H1 (cell line): ENCODE measurements around the gene APP. TPM values are rescaled to one million over a fixed set of nuclear protein-coding genes. Genes with fewer than 3 reads are reported as not detected.

ENCODE experiments used
- CTCF ChIA-PET: fragments of 300-600 bp; sonication (Branson Sonifier 250); formaldehyde crosslinking; loops from one replicate; lab custom pipeline; 2021; ENCODE audit not compliant: partially characterized antibody; lab: Charles Lee
- POLR2A ChIA-PET: fragments of 300-600 bp; sonication (Branson Sonifier 250); formaldehyde crosslinking; loops from one replicate; lab custom pipeline; 2021; ENCODE audit warnings: inconsistent platforms; ENCODE audit not compliant: partially characterized antibody; lab: Charles Lee
- DNase-seq, 2 experiments: peaks; one replicate each; pipeline versions ENCODE4 v3.0.0 to v3.0.0-alpha.2; 2010 to 2022; ENCODE audit warnings: low spot score in 2 of 2, low read depth in 1 of 2, mixed read lengths in 1 of 2
- FAIRE-seq: peaks from 2 replicates; lab custom pipeline; 2011; peaks lifted over from hg19 to GRCh38; lab: Jason Lieb, UNC
- H2AFZ ChIP-seq: 2 replicates; pipeline ENCODE4 v1.8.1; 2012; ENCODE audit warnings: low read length, inconsistent platforms
- H2AK5ac ChIP-seq: 2 replicates; pipeline ENCODE4 v1.6.1; 2013; ENCODE audit warnings: low read depth, low read length
- H2BK120ac ChIP-seq: replicated peaks from 2 replicates; pipeline ENCODE3; 2013; ENCODE audit warnings: low read depth, low read length, inconsistent platforms
- H2BK12ac ChIP-seq: 2 replicates; pipeline ENCODE4 v1.6.1; 2013; ENCODE audit warnings: low read depth, low read length
- H2BK15ac ChIP-seq: 2 replicates; pipeline ENCODE4 v1.6.1; 2013; ENCODE audit warnings: low read length
- H2BK20ac ChIP-seq: 2 replicates; pipeline ENCODE4 v1.6.1; 2013; ENCODE audit warnings: low read length
- H2BK5ac ChIP-seq: 2 replicates; pipeline ENCODE4 v1.6.1; 2013; ENCODE audit warnings: low read depth, low read length
- H3K14ac ChIP-seq: 2 replicates; pipeline ENCODE4 v1.6.1; 2013; ENCODE audit warnings: inconsistent platforms; ENCODE audit not compliant: insufficient read length
- H3K18ac ChIP-seq: 2 replicates; pipeline ENCODE4 v1.6.1; 2013; ENCODE audit warnings: low read length; ENCODE audit errors: extremely low read depth
- H3K23ac ChIP-seq: 2 replicates; pipeline ENCODE4 v1.6.1; 2013; ENCODE audit warnings: inconsistent platforms; ENCODE audit not compliant: insufficient read length
- H3K23me2 ChIP-seq: 2 replicates; pipeline ENCODE4 v1.6.1; 2013; ENCODE audit warnings: low read depth, low read length
- H3K27ac ChIP-seq: 2 replicates; pipeline ENCODE4 v1.6.1; 2011; ENCODE audit warnings: low read depth, low read length, inconsistent platforms
- H3K27me3 ChIP-seq, 4 experiments: replicated peaks in 1 of 4; 1 replicate in 1 of 4; 2 replicates in 3 of 4; pipeline versions ENCODE4 v1.6.1 to v1.8.1; 2011 to 2013; ENCODE audit warnings: low read length in 3 of 4, mild to moderate bottlenecking in 3 of 4, inconsistent platforms in 2 of 4, mixed read lengths in 2 of 4, moderate library complexity in 1 of 4; ENCODE audit not compliant: control insufficient read depth in 3 of 4, insufficient read depth in 3 of 4; ENCODE audit errors: extremely low read depth in 1 of 4
- H3K36me3 ChIP-seq, 4 experiments: 2 replicates each; pipeline versions ENCODE4 v1.6.1 to v1.8.1; 2011 to 2013; ENCODE audit warnings: mild to moderate bottlenecking in 4 of 4, low read length in 3 of 4, moderate library complexity in 2 of 4, control low read depth in 1 of 4, inconsistent platforms in 1 of 4; ENCODE audit not compliant: insufficient read depth in 4 of 4, control insufficient read depth in 2 of 4
- H3K4ac ChIP-seq: replicated peaks from 2 replicates; pipeline ENCODE3; 2013; ENCODE audit warnings: low read length, low read depth, mixed read lengths, inconsistent platforms; ENCODE audit not compliant: insufficient read length
- H3K4me1 ChIP-seq, 4 experiments: replicated peaks in 1 of 4; 1 replicate in 1 of 4; 2 replicates in 3 of 4; pipeline versions ENCODE4 v1.6.1 to v1.8.1; 2011 to 2013; ENCODE audit warnings: low read length in 3 of 4, inconsistent platforms in 2 of 4, mixed read lengths in 1 of 4; ENCODE audit not compliant: insufficient read depth in 4 of 4, control insufficient read depth in 3 of 4
- H3K4me2 ChIP-seq, 2 experiments: 2 replicates each; pipeline versions ENCODE4 v1.6.1 to v1.8.1; 2011 to 2013; ENCODE audit warnings: low read depth in 2 of 2, low read length in 2 of 2, control low read depth in 1 of 2, inconsistent platforms in 1 of 2, mild to moderate bottlenecking in 1 of 2; ENCODE audit not compliant: insufficient read depth in 1 of 2
- H3K4me3 ChIP-seq, 4 experiments: fragments of 200-600, 300-600 bp in 1 of 4; sonication (generic), shearing (Covaris generic), sonication (Bioruptor Twin) in 1 of 4; 2 replicates each; pipeline versions ENCODE4 v1.5.1 to v1.8.1; 2011 to 2016; ENCODE audit warnings: low read length in 4 of 4, low read depth in 3 of 4, control low read depth in 2 of 4, inconsistent platforms in 2 of 4, mild to moderate bottlenecking in 2 of 4, mixed read lengths in 1 of 4, moderate library complexity in 1 of 4; ENCODE audit not compliant: insufficient read depth in 2 of 4; ENCODE audit errors: extremely low read depth in 1 of 4
- H3K56ac ChIP-seq: replicated peaks from 2 replicates; pipeline ENCODE3; 2013; ENCODE audit warnings: low read depth, mild to moderate bottlenecking, mixed read lengths, low read length, inconsistent platforms; ENCODE audit not compliant: insufficient read length
- H3K79me1 ChIP-seq: 2 replicates; pipeline ENCODE4 v1.6.1; 2013; ENCODE audit warnings: low read depth, low read length, control low read depth
- H3K79me2 ChIP-seq, 2 experiments: 2 replicates each; pipeline versions ENCODE4 v1.6.1 to v1.8.1; 2012 to 2013; ENCODE audit warnings: low read length in 2 of 2, mild to moderate bottlenecking in 2 of 2, inconsistent platforms in 1 of 2; ENCODE audit not compliant: insufficient read depth in 2 of 2, control insufficient read depth in 1 of 2
- H3K9ac ChIP-seq, 4 experiments: replicated peaks in 1 of 4; 1 replicate in 1 of 4; 2 replicates in 3 of 4; pipeline versions ENCODE4 v1.6.1 to v1.8.1; 2011 to 2013; ENCODE audit warnings: low read depth in 3 of 4, low read length in 3 of 4, control low read depth in 2 of 4, mild to moderate bottlenecking in 2 of 4, moderate library complexity in 2 of 4, inconsistent platforms in 1 of 4; ENCODE audit errors: extremely low read depth in 1 of 4
- H3K9me3 ChIP-seq, 2 experiments: 2 replicates each; pipeline versions ENCODE4 v1.6.1 to v1.8.1; 2012 to 2013; ENCODE audit warnings: mild to moderate bottlenecking in 2 of 2, moderate library complexity in 2 of 2, control low read depth in 1 of 2, inconsistent platforms in 1 of 2, low read depth in 1 of 2, low read length in 1 of 2, mixed read lengths in 1 of 2; ENCODE audit not compliant: insufficient read depth in 2 of 2
- H4K20me1 ChIP-seq, 2 experiments: replicated peaks in 1 of 2; 2 replicates each; pipeline versions ENCODE3 to v1.8.1; 2011 to 2013; ENCODE audit warnings: inconsistent platforms in 2 of 2, low read length in 2 of 2, mild to moderate bottlenecking in 1 of 2; ENCODE audit not compliant: insufficient read depth in 2 of 2, control insufficient read depth in 1 of 2
- H4K5ac ChIP-seq: 2 replicates; pipeline ENCODE4 v1.6.1; 2013; ENCODE audit warnings: low read length, low read depth, mixed read lengths, inconsistent platforms; ENCODE audit not compliant: insufficient read length
- H4K8ac ChIP-seq: 2 replicates; pipeline ENCODE4 v1.8.0; 2013; ENCODE audit warnings: mild to moderate bottlenecking, moderate library complexity, low read length, inconsistent platforms; ENCODE audit not compliant: insufficient read depth; ENCODE audit errors: extremely low read depth
- H4K91ac ChIP-seq: replicated peaks from 2 replicates; pipeline ENCODE3; 2013; ENCODE audit warnings: low read length, mixed read lengths, inconsistent platforms; ENCODE audit not compliant: insufficient read length
- BCL11A ChIP-seq, 2 experiments: IDR thresholded peaks; one replicate each; pipeline ENCODE4 v1.6.1; 2011; ENCODE audit warnings: low read depth in 2 of 2, low read length in 2 of 2, mild to moderate bottlenecking in 2 of 2
- CBX8 ChIP-seq: fragments of 300-800, 300-1000 bp; sonication (generic); IDR thresholded peaks from 2 replicates; pipeline ENCODE4 v1.7.1; 2016; ENCODE audit warnings: low read depth, low read length, borderline replicate concordance
- EZH2 ChIP-seq: fragments of 200-600 bp; sonication (generic); IDR thresholded peaks from 2 replicates; pipeline ENCODE4 v1.7.1; 2012; ENCODE audit warnings: low read depth, mild to moderate bottlenecking, moderate library complexity, low read length, inconsistent platforms; ENCODE audit not compliant: severe bottlenecking
- GTF2F1 ChIP-seq: IDR thresholded peaks from 2 replicates; pipeline ENCODE4 v1.6.1; 2012; ENCODE audit warnings: low read depth, low read length, improper control_type of control experiment, borderline replicate concordance
- HDAC2 ChIP-seq, 2 experiments: fragments of 300-600 bp in 1 of 2; sonication (generic) in 1 of 2; IDR thresholded peaks; 2 replicates each; pipeline ENCODE4 v1.6.1; 2011 to 2012; ENCODE audit warnings: low read depth in 2 of 2, low read length in 2 of 2, mild to moderate bottlenecking in 2 of 2, moderate library complexity in 2 of 2, borderline replicate concordance in 1 of 2, inconsistent platforms in 1 of 2
- KDM1A ChIP-seq: fragments of 200-600, 300-600 bp; sonication (generic); IDR thresholded peaks from 2 replicates; pipeline ENCODE4 v1.7.1; 2016; ENCODE audit warnings: mild to moderate bottlenecking, low read length, borderline replicate concordance
- POU5F1 ChIP-seq: IDR thresholded peaks from 2 replicates; pipeline ENCODE4 v1.6.1; 2011; ENCODE audit warnings: low read depth, mild to moderate bottlenecking, low read length, moderate library complexity
- SAP30 ChIP-seq: fragments of 300-600 bp; sonication (generic); IDR thresholded peaks from 2 replicates; pipeline ENCODE4 v1.7.1; 2012; ENCODE audit warnings: low read length, moderate library complexity, mild to moderate bottlenecking, inconsistent platforms; ENCODE audit not compliant: insufficient read depth, insufficient replicate concordance
- SP1 ChIP-seq: IDR thresholded peaks from 2 replicates; pipeline ENCODE4 v1.6.1; 2011; ENCODE audit warnings: low read depth, low read length
- TAF1 ChIP-seq: IDR thresholded peaks from 2 replicates; pipeline ENCODE4 v1.6.1; 2011; ENCODE audit warnings: mild to moderate bottlenecking, low read depth, low read length
- TAF7 ChIP-seq: optimal IDR thresholded peaks from 2 replicates; pipeline ENCODE3; 2011; ENCODE audit warnings: low read depth, mild to moderate bottlenecking, inconsistent platforms, low read length, moderate library complexity, borderline replicate concordance
- YY1 ChIP-seq: IDR thresholded peaks from 2 replicates; pipeline ENCODE4 v1.6.1; 2011; ENCODE audit warnings: low read depth, mild to moderate bottlenecking, low read length
- WGBS, 2 experiments: shearing (Covaris generic) in 1 of 2; methylation state at CpG; one replicate each; pipeline versions ENCODE4 v1.1.6 to v1.1.7; 2013 to 2015; ENCODE audit warnings: low lambda C conversion rate in 2 of 2, mixed read lengths in 2 of 2, inconsistent platforms in 1 of 2, low coverage in 1 of 2, missing lambda C conversion rate in 1 of 2; ENCODE audit not compliant: insufficient replicate concordance in 2 of 2, insufficient coverage in 1 of 2, insufficient read length in 1 of 2; ENCODE audit errors: extremely low coverage in 1 of 2, missing lambda C conversion rate in 1 of 2; 5-methylcytosine and 5-hydroxymethylcytosine counted together
- polyA plus RNA-seq, 7 experiments: library from polyadenylated mRNA; depleted of rRNA in 3 of 7; stranded (reverse) in 5 of 7; unstranded in 2 of 7; fragments of >200 nt in 5 of 7; fragments of 200-250 nt in 2 of 7; gene quantifications; 1 replicate in 5 of 7; 2 replicates in 1 of 7; 4 replicates in 1 of 7; pipeline versions ENCODE4 v1.2.1 to v1.2.3, GENCODE V29; 2011 to 2013; ENCODE audit warnings: missing spikeins in 2 of 7, mixed read lengths in 2 of 7
- total RNA-seq: library from RNA; stranded (reverse); fragmentation: NEBNext Ultra II Directional; extraction: Animal tissue kit (Norgen Biotek cat#: 25700); gene quantifications from 2 replicates; pipeline ENCODE4 v1.2.1, GENCODE V29; 2021

Gene APP
- total and polyA plus RNA-seq, 2 of the 8 experiments (the other 6 are each of a cell fraction or from before 2014, with no cell fraction given) = 375 to 551 TPM

- no peak overlapping the region for H2BK15ac ChIP-seq
- 85% methylated on average over 4 of the region's 4 CpGs; no CpG with 5 or more reads in 1 of the 2 experiments for WGBS, 2 experiments
- no peak overlapping the region for H3K23ac ChIP-seq
- H2BK20ac ChIP-seq = no peak overlapping the region
- ChIA-PET POLR2A (interaction anchor here (1.2 to 1.4 kb wide), 2 partner anchors 13 to 121 kb away, joined by 3 to 4 read pairs; no protein-coding TSS in a partner anchor), CTCF (interaction anchor here (9.0 kb wide), 1 partner anchor 7 kb away, joined by 46 read pairs; the partner anchor contains the start of gene APP)
- H4K8ac ChIP-seq = no peak overlapping the region; the same call in 1 of the 2 replicates
- peaks cover 28 to 38% of the 10 kb centered on the region in 2 experiments for H4K20me1 ChIP-seq
- no peak overlapping the region for H3K4me3 ChIP-seq
- H3K23me2 ChIP-seq = no peaks in the 10 kb centered on the region
- FAIRE-seq = no peak
- H3K9ac ChIP-seq = no peak overlapping the region
- H3K79me1 ChIP-seq = peaks cover 3% of the 10 kb centered on the region
- no peaks in the 10 kb centered on the region for H3K27me3 ChIP-seq
- H3K27ac ChIP-seq = no peak overlapping the region
- no peak overlapping the region for H2BK12ac ChIP-seq
- no peak overlapping the region for H3K14ac ChIP-seq
- H2AK5ac ChIP-seq = no peak overlapping the region
- H2AFZ ChIP-seq = no peak overlapping the region
- DNase-seq = no peak
- H3K9me3 ChIP-seq = no peaks in the 10 kb centered on the region
- no peak overlapping the region for H3K56ac ChIP-seq
- H3K79me2 ChIP-seq = peaks cover 54 to 100% of the 10 kb centered on the region in 2 experiments
- no peaks in the 10 kb centered on the region for H3K36me3 ChIP-seq
- peak overlapping the region; percentile 38; the same call in 1 of the 2 replicates for H3K18ac ChIP-seq
- no peak overlapping the region for H3K4me2 ChIP-seq
- H2BK120ac ChIP-seq = no peak overlapping the region
- no peak overlapping the region for H4K91ac ChIP-seq
- no peak overlapping the region for H4K5ac ChIP-seq
- no peak overlapping the region for H3K4ac ChIP-seq
- peaks cover 5 to 22% (median 16%) of the 10 kb centered on the region in 4 experiments for H3K4me1 ChIP-seq
- no peak overlapping the region; the same call in 1 of the 2 replicates for H2BK5ac ChIP-seq
- TF ChIP-seq KDM1A = no peak
- TF ChIP-seq BCL11A (IDR thresholded peaks at IDR 0.05; ENCODE audit: low read depth in 2 of 2, low read length in 2 of 2) = no peak
- TF ChIP-seq HDAC2 (IDR thresholded peaks at IDR 0.05; ENCODE audit: borderline replicate concordance in 1 of 2, low read depth in 2 of 2, low read length in 2 of 2) = no peak
- no peak for TF ChIP-seq SP1
- TF ChIP-seq SAP30 = no peak
- TF ChIP-seq POU5F1 = no peak
- TF ChIP-seq TAF1 = no peak
- TF ChIP-seq EZH2 = no peak
- no peak for TF ChIP-seq TAF7
- TF ChIP-seq YY1 = no peak
- TF ChIP-seq GTF2F1 = no peak
- TF ChIP-seq CBX8 = no peak
These were observed 8.5 kb downstream of the APP start for GRCh38 chr21:26162081-26162480.
